Common myeloid progenitor, CD34-positive (primary cell): ENCODE data around the gene CUEDC1.
"Not testable (repeated sequence)": the region's sequence is repeated elsewhere in the genome, so short reads cannot be mapped to it uniquely, and the experiment has no call there.

Experiments used
- CTCF ChIA-PET: fragments of 350-600 bp; sonication (Branson Sonifier 250); formaldehyde crosslinking; loops from one replicate; lab custom pipeline; 2021; ENCODE audit warnings: antibody characterized with exemption; lab: Charles Lee
- POLR2A ChIA-PET: fragments of 350-600 bp; sonication (Branson Sonifier 250); formaldehyde crosslinking; loops from one replicate; lab custom pipeline; 2021; ENCODE audit warnings: antibody characterized with exemption; lab: Charles Lee
- DNase-seq, 3 donors: peaks; one replicate each; pipeline versions ENCODE4 v3.0.0 to v3.0.0-alpha.2; 2013
- H3K27ac ChIP-seq, 2 experiments: 1 replicate in 1 of 2; 2 replicates in 1 of 2; pipeline ENCODE4 v1.7.0; 2013; ENCODE audit warnings: inconsistent platforms in 2 of 2, low read length in 2 of 2, mild to moderate bottlenecking in 2 of 2, low read depth in 1 of 2, moderate library complexity in 1 of 2; ENCODE audit not compliant: severe bottlenecking in 2 of 2, insufficient read depth in 1 of 2, poor library complexity in 1 of 2
- H3K27me3 ChIP-seq, 5 experiments: replicated peaks in 2 of 5; 1 replicate in 3 of 5; 2 replicates in 2 of 5; pipeline versions ENCODE4 v1.6.1 to v1.7.0; 2013; ENCODE audit warnings: low read length in 4 of 5, mild to moderate bottlenecking in 2 of 5, moderate library complexity in 2 of 5, inconsistent platforms in 1 of 5; ENCODE audit not compliant: insufficient read depth in 5 of 5, control insufficient read depth in 4 of 5
- H3K36me3 ChIP-seq, 4 experiments: 1 replicate in 2 of 4; 2 replicates in 2 of 4; pipeline versions ENCODE4 v1.6.1 to v1.7.0; 2013; ENCODE audit warnings: low read length in 3 of 4, control low read depth in 1 of 4, mild to moderate bottlenecking in 1 of 4; ENCODE audit not compliant: control insufficient read depth in 4 of 4, insufficient read depth in 4 of 4
- H3K4me1 ChIP-seq, 4 experiments: 1 replicate in 3 of 4; 2 replicates in 1 of 4; pipeline versions ENCODE4 v1.6.1 to v1.7.1; 2013; ENCODE audit warnings: low read length in 3 of 4, mild to moderate bottlenecking in 3 of 4, control low read depth in 1 of 4, inconsistent platforms in 1 of 4, moderate library complexity in 1 of 4; ENCODE audit not compliant: control insufficient read depth in 4 of 4, insufficient read depth in 4 of 4; ENCODE audit errors: control extremely low read depth in 1 of 4
- H3K4me3 ChIP-seq, 7 experiments: 1 replicate in 4 of 7; 2 replicates in 3 of 7; pipeline versions ENCODE4 v1.5.1 to v1.7.0; 2013; ENCODE audit warnings: mild to moderate bottlenecking in 7 of 7, low read length in 6 of 7, moderate library complexity in 6 of 7, inconsistent platforms in 2 of 7, low read depth in 2 of 7, control low read depth in 1 of 7; ENCODE audit not compliant: insufficient read depth in 4 of 7, control insufficient read depth in 1 of 7; ENCODE audit errors: extremely low read depth in 1 of 7
- H3K9me3 ChIP-seq, 5 experiments: 1 replicate in 4 of 5; 2 replicates in 1 of 5; pipeline versions ENCODE4 v1.6.1 to v1.7.1; 2013; ENCODE audit warnings: low read length in 4 of 5, mild to moderate bottlenecking in 2 of 5, inconsistent platforms in 1 of 5, low read depth in 1 of 5, moderate library complexity in 1 of 5; ENCODE audit not compliant: control insufficient read depth in 4 of 5, insufficient read depth in 2 of 5; ENCODE audit errors: control extremely low read depth in 1 of 5
- WGBS: methylation state at CpG from one replicate; pipeline ENCODE4 v1.1.5; 2013; ENCODE audit not compliant: insufficient coverage; 5-methylcytosine and 5-hydroxymethylcytosine counted together

CUEDC1 gene

GRCh38 chr17:57962279-57963148 lies 7.3 kb upstream of the CUEDC1 start:
- ChIA-PET POLR2A (no interaction called here), CTCF (interaction anchor here (0.7 to 1.0 kb wide), 3 partner anchors 9 to 70 kb away, joined by 3 read pairs; no protein-coding TSS in a partner anchor)
- H3K9me3 ChIP-seq, result no peaks in the 10 kb centered on the region
- peaks cover 0 to under 1% (median 0%) of the 10 kb centered on the region in 5 experiments for H3K27me3 ChIP-seq
- no peaks in the 10 kb centered on the region for H3K36me3 ChIP-seq
- no peak for DNase-seq
- no peak overlapping the region for H3K27ac ChIP-seq
- no peak overlapping the region for H3K4me3 ChIP-seq
- 90% methylated on average over 4 of the region's 8 CpGs for WGBS
- H3K4me1 ChIP-seq, result peaks cover 0 to 2% (median 0%) of the 10 kb centered on the region in 4 experiments

- H3K36me3 ChIP-seq, result no peaks in the 10 kb centered on the region
- ChIA-PET CTCF (interaction anchor here (0.9 to 1.9 kb wide), 3 partner anchors 9 to 38 kb away, joined by 4 to 5 read pairs (median 4); no protein-coding TSS in a partner anchor), POLR2A (no interaction called here)
- H3K27ac ChIP-seq, result no peak overlapping the region
- no peak for DNase-seq
- WGBS, result 88% methylated on average over 4 of the region's 6 CpGs
- H3K9me3 ChIP-seq, result no peaks in the 10 kb centered on the region
- H3K27me3 ChIP-seq, result peaks cover 0 to 15% (median 5%) of the 10 kb centered on the region in 5 experiments
- peaks cover 4 to 16% (median 14%) of the 10 kb centered on the region in 4 experiments for H3K4me1 ChIP-seq
- no peak overlapping the region for H3K4me3 ChIP-seq
Measured at GRCh38 chr17:57959929-57960328, 4.7 kb upstream of the CUEDC1 start.

GRCh38 chr17:57958391-57958790 lies 3.2 kb upstream of the CUEDC1 start:
- CTCF ChIA-PET, result interaction anchor here (1.1 to 1.5 kb wide), 3 partner anchors 10 to 33 kb away, joined by 3 to 4 read pairs (median 3); no protein-coding TSS in a partner anchor
- 92% methylated on average over 2 of the region's 15 CpGs for WGBS
- Histone ChIP-seq H3K27me3 (peaks cover 0 to 28% (median 10%) of the 10 kb centered on the region in 5 experiments), H3K4me1 (peaks cover 4 to 26% (median 21%) of the 10 kb centered on the region in 4 experiments)
- POLR2A ChIA-PET, H3K4me3 ChIP-seq, H3K27ac ChIP-seq, DNase-seq, H3K9me3 ChIP-seq, H3K36me3 ChIP-seq: not testable (repeated sequence)

GRCh38 chr17:57957886-57958285 lies 2.7 kb upstream of the CUEDC1 start:
- DNase-seq, result no peak
- Histone ChIP-seq H3K9me3 (no peaks in the 10 kb centered on the region), H3K27ac (no peak overlapping the region), H3K36me3 (no peaks in the 10 kb centered on the region), H3K4me1 (peaks cover 4 to 26% (median 21%) of the 10 kb centered on the region in 4 experiments), H3K27me3 (peaks cover 0 to 33% (median 10%) of the 10 kb centered on the region in 5 experiments), H3K4me3 (no peak overlapping the region)
- 100% methylated on average over 2 of the region's 3 CpGs for WGBS
- ChIA-PET CTCF (interaction anchor here (1.1 to 1.5 kb wide), 3 partner anchors 11 to 32 kb away, joined by 3 to 4 read pairs (median 3); no protein-coding TSS in a partner anchor), POLR2A (no interaction called here)

- Histone ChIP-seq H3K27me3 (peaks cover 0 to 35% (median 10%) of the 10 kb centered on the region in 5 experiments), H3K4me1 (peaks cover 4 to 30% (median 23%) of the 10 kb centered on the region in 4 experiments), H3K9me3 (no peaks in the 10 kb centered on the region), H3K27ac (no peak overlapping the region), H3K36me3 (no peaks in the 10 kb centered on the region), H3K4me3 (no peak overlapping the region)
- ChIA-PET POLR2A (no interaction called here), CTCF (interaction anchor here (1.1 to 2.0 kb wide), 6 partner anchors 9 to 98 kb away, joined by 3 to 10 read pairs (median 4); no protein-coding TSS in a partner anchor)
- DNase-seq, result no peak
- 92% methylated on average over 4 of the region's 8 CpGs for WGBS
Measured at GRCh38 chr17:57957120-57957850, 2.1 kb upstream of the CUEDC1 start.

- Histone ChIP-seq H3K27me3 (peaks cover 0 to 35% (median 10%) of the 10 kb centered on the region in 5 experiments), H3K27ac (no peak overlapping the region), H3K36me3 (no peaks in the 10 kb centered on the region), H3K4me3 (peak overlapping the region in 3 of 7 experiments; percentile 55 to 76 (median 72)), H3K4me1 (peaks cover 4 to 30% (median 23%) of the 10 kb centered on the region in 4 experiments), H3K9me3 (no peaks in the 10 kb centered on the region)
- CTCF ChIA-PET, result interaction anchor here (0.7 to 2.0 kb wide), 11 partner anchors 9 to 98 kb away, joined by 3 to 10 read pairs (median 5); no protein-coding TSS in a partner anchor
- peak; percentile 27 to 85 (median 83) for DNase-seq
- POLR2A ChIA-PET, result interaction anchor here (1.6 kb wide), 1 partner anchor 30 kb away, joined by 5 read pairs; no protein-coding TSS in a partner anchor
- 19% methylated on average over 8 of the region's 13 CpGs for WGBS
Measured at GRCh38 chr17:57956291-57957119, 1.3 kb upstream of the CUEDC1 start.
